Activated T-cell treated with anti-CD3 and anti-CD28 coated beads, Interleukin-2, amount 50 U/mL, for 24 hours (primary cell): ENCODE data around the gene PRR20G.
"Not testable (repeated sequence)": the region's sequence is repeated elsewhere in the genome, so short reads cannot be mapped to it uniquely, and the experiment has no call there.

Experiments
- DNase-seq: peaks from one replicate; pipeline ENCODE4 v3.0.0-alpha.2; 2020
- H3K27ac Mint-ChIP-seq: 2 replicates; pipeline ENCODE4 v1.8.0; 2020; ENCODE audit warnings: mild to moderate bottlenecking, mixed read lengths
- H3K27me3 Mint-ChIP-seq: 2 replicates; pipeline ENCODE4 v1.8.0; 2020; ENCODE audit warnings: mixed read lengths
- H3K36me3 Mint-ChIP-seq: 2 replicates; pipeline ENCODE4 v1.8.0; 2020; ENCODE audit warnings: low read depth, mixed read lengths
- H3K4me1 Mint-ChIP-seq: 2 replicates; pipeline ENCODE4 v1.8.0; 2020; ENCODE audit warnings: low read depth, mixed read lengths
- H3K4me3 Mint-ChIP-seq: 2 replicates; pipeline ENCODE4 v1.8.0; 2020; ENCODE audit warnings: mild to moderate bottlenecking, moderate library complexity, mixed read lengths
- H3K9me3 Mint-ChIP-seq: 2 replicates; pipeline ENCODE4 v1.8.0; 2020; ENCODE audit warnings: mixed read lengths

PRR20G gene

GRCh38 chr3:127308821-127309220, 21.0 kb upstream of the PRR20G start:
- H3K9me3 Mint-ChIP-seq, H3K27ac Mint-ChIP-seq: not testable (repeated sequence)

GRCh38 chr3:127307916-127308315, 20.1 kb upstream of the PRR20G start:
- DNase-seq: no peak
- no peaks in the 10 kb centered on the region for H3K36me3 Mint-ChIP-seq
- H3K9me3 Mint-ChIP-seq: no peaks in the 10 kb centered on the region
- peaks cover 32% of the 10 kb centered on the region for H3K27me3 Mint-ChIP-seq
- H3K27ac Mint-ChIP-seq: no peak overlapping the region
- H3K4me1 Mint-ChIP-seq: no peaks in the 10 kb centered on the region
- H3K4me3 Mint-ChIP-seq: no peak overlapping the region

More at GRCh38 chr3:127308821-127309220, 21.0 kb upstream of the PRR20G start:
- not testable (repeated sequence) for DNase-seq, H3K4me3 Mint-ChIP-seq, H3K4me1 Mint-ChIP-seq, H3K36me3 Mint-ChIP-seq
- peaks cover 32% of the 10 kb centered on the region for H3K27me3 Mint-ChIP-seq

- H3K27me3 Mint-ChIP-seq: peaks cover 25% of the 10 kb centered on the region
- no peaks in the 10 kb centered on the region for H3K4me1 Mint-ChIP-seq
- DNase-seq: no peak
- no peak overlapping the region for H3K4me3 Mint-ChIP-seq
- no peaks in the 10 kb centered on the region for H3K9me3 Mint-ChIP-seq
- no peaks in the 10 kb centered on the region for H3K36me3 Mint-ChIP-seq
- no peak overlapping the region for H3K27ac Mint-ChIP-seq
Measured at GRCh38 chr3:127307112-127307835, 19.4 kb upstream of the PRR20G start.

GRCh38 chr3:127306361-127307111, 18.7 kb upstream of the PRR20G start:
- no peak for DNase-seq
- H3K4me1 Mint-ChIP-seq: no peaks in the 10 kb centered on the region
- H3K27ac Mint-ChIP-seq: no peak overlapping the region
- no peak overlapping the region for H3K4me3 Mint-ChIP-seq
- peaks cover 22% of the 10 kb centered on the region for H3K27me3 Mint-ChIP-seq
- H3K36me3 Mint-ChIP-seq: no peaks in the 10 kb centered on the region
- H3K9me3 Mint-ChIP-seq: no peaks in the 10 kb centered on the region

GRCh38 chr3:127305499-127306060, 17.7 kb upstream of the PRR20G start:
- Mint-ChIP-seq H3K27ac (no peak overlapping the region), H3K4me3 (no peak overlapping the region), H3K9me3 (no peaks in the 10 kb centered on the region)

GRCh38 chr3:127304121-127304744, 16.4 kb upstream of the PRR20G start:
- no peak for DNase-seq
- Mint-ChIP-seq H3K9me3 (no peaks in the 10 kb centered on the region), H3K27ac (no peak overlapping the region), H3K4me1 (no peaks in the 10 kb centered on the region), H3K27me3 (peaks cover 20% of the 10 kb centered on the region), H3K36me3 (no peaks in the 10 kb centered on the region), H3K4me3 (no peak overlapping the region)

More at GRCh38 chr3:127305499-127306060, 17.7 kb upstream of the PRR20G start:
- H3K27me3 Mint-ChIP-seq: peaks cover 20% of the 10 kb centered on the region
- no peaks in the 10 kb centered on the region for H3K36me3 Mint-ChIP-seq
- H3K4me1 Mint-ChIP-seq: no peaks in the 10 kb centered on the region
- DNase-seq: no peak

GRCh38 chr3:127299276-127299675, 11.4 kb upstream of the PRR20G start:
- Mint-ChIP-seq H3K4me1 (no peaks in the 10 kb centered on the region), H3K27me3 (peaks cover 14% of the 10 kb centered on the region), H3K36me3 (no peaks in the 10 kb centered on the region), H3K9me3 (no peaks in the 10 kb centered on the region), H3K27ac (no peak overlapping the region), H3K4me3 (no peak overlapping the region)
- no peak for DNase-seq

GRCh38 chr3:127296959-127297358, 9.1 kb upstream of the PRR20G start:
- no peaks in the 10 kb centered on the region for H3K9me3 Mint-ChIP-seq
- peaks cover 15% of the 10 kb centered on the region for H3K27me3 Mint-ChIP-seq
- DNase-seq: no peak
- H3K27ac Mint-ChIP-seq: no peak overlapping the region
- no peak overlapping the region for H3K4me3 Mint-ChIP-seq
- no peaks in the 10 kb centered on the region for H3K4me1 Mint-ChIP-seq
- H3K36me3 Mint-ChIP-seq: no peaks in the 10 kb centered on the region

GRCh38 chr3:127296166-127296565, 8.3 kb upstream of the PRR20G start:
- DNase-seq: no peak
- Mint-ChIP-seq H3K27me3 (peaks cover 15% of the 10 kb centered on the region), H3K9me3 (peaks cover 5% of the 10 kb centered on the region), H3K4me3 (no peak overlapping the region), H3K4me1 (no peaks in the 10 kb centered on the region), H3K27ac (no peak overlapping the region), H3K36me3 (no peaks in the 10 kb centered on the region)

- not testable (repeated sequence) for H3K4me3 Mint-ChIP-seq, H3K4me1 Mint-ChIP-seq, H3K27ac Mint-ChIP-seq, DNase-seq, H3K9me3 Mint-ChIP-seq, H3K36me3 Mint-ChIP-seq
- H3K27me3 Mint-ChIP-seq: peaks cover 18% of the 10 kb centered on the region
Measured at GRCh38 chr3:127293650-127294049, 5.8 kb upstream of the PRR20G start.

- no peak for DNase-seq
- Mint-ChIP-seq H3K27ac (no peak overlapping the region), H3K36me3 (no peaks in the 10 kb centered on the region)
Measured at GRCh38 chr3:127291611-127292010, 3.8 kb upstream of the PRR20G start.

GRCh38 chr3:127291114-127291513, 3.3 kb upstream of the PRR20G start:
- Mint-ChIP-seq H3K27me3 (peaks cover 15% of the 10 kb centered on the region), H3K9me3 (peaks cover 10% of the 10 kb centered on the region), H3K27ac (no peak overlapping the region), H3K4me3 (no peak overlapping the region), H3K36me3 (no peaks in the 10 kb centered on the region), H3K4me1 (no peaks in the 10 kb centered on the region)
- DNase-seq: no peak

More at GRCh38 chr3:127291611-127292010, 3.8 kb upstream of the PRR20G start:
- peaks cover 15% of the 10 kb centered on the region for H3K27me3 Mint-ChIP-seq
- peaks cover 10% of the 10 kb centered on the region for H3K9me3 Mint-ChIP-seq
- no peak overlapping the region for H3K4me3 Mint-ChIP-seq
- H3K4me1 Mint-ChIP-seq: no peaks in the 10 kb centered on the region

- Mint-ChIP-seq H3K36me3 (no peaks in the 10 kb centered on the region), H3K27me3 (peaks cover 11% of the 10 kb centered on the region), H3K9me3 (peaks cover 10% of the 10 kb centered on the region), H3K27ac (no peak overlapping the region), H3K4me1 (no peaks in the 10 kb centered on the region), H3K4me3 (no peak overlapping the region)
- no peak for DNase-seq
Measured at GRCh38 chr3:127289706-127290575, 2.1 kb upstream of the PRR20G start.
